ENCODE results near the gene TMEM255B. TPM values are rescaled to one million over a fixed set of nuclear protein-coding genes. Genes with fewer than 3 reads are reported as not detected.

TMEM255B gene
- total RNA-seq, 1 donor from 2014 or later = 1.7 TPM

- H3K27ac Mint-ChIP-seq = no peak overlapping the region
- H3K4me3 Mint-ChIP-seq = no peak overlapping the region
- TF ChIP-seq CTCF (IDR thresholded peaks at IDR 0.05; ENCODE audit: unreplicated experiment) = no peak
- H3K4me1 Mint-ChIP-seq = peaks cover 3% of the 10 kb centered on the region
- H3K36me3 Mint-ChIP-seq = no peaks in the 10 kb centered on the region
- H3K9me3 Mint-ChIP-seq = peaks cover 4% of the 10 kb centered on the region
- no peak for DNase-seq (ENCODE audit: low spot score in 2 of 2, unreplicated experiment in 2 of 2)
- H3K27me3 Mint-ChIP-seq (ENCODE audit: low read depth) = peaks cover 23% of the 10 kb centered on the region
Observed at GRCh38 chr13:113754242-113754641, 4.8 kb upstream of the TMEM255B start.

- Mint-ChIP-seq H3K4me3 (no peak overlapping the region), H3K27me3 (ENCODE audit: low read depth) (peaks cover 27% of the 10 kb centered on the region), H3K36me3 (no peaks in the 10 kb centered on the region), H3K9me3 (peaks cover 4% of the 10 kb centered on the region), H3K27ac (no peak overlapping the region), H3K4me1 (peaks cover 8% of the 10 kb centered on the region)
- TF ChIP-seq CTCF (IDR thresholded peaks at IDR 0.05; ENCODE audit: unreplicated experiment) = no peak
- no peak for DNase-seq (ENCODE audit: low spot score in 2 of 2, unreplicated experiment in 2 of 2)
Observed at GRCh38 chr13:113754691-113755090, 4.3 kb upstream of the TMEM255B start.

- H3K4me3 Mint-ChIP-seq = no peak overlapping the region
- peaks cover 45% of the 10 kb centered on the region for H3K27me3 Mint-ChIP-seq (ENCODE audit: low read depth)
- no peaks in the 10 kb centered on the region for H3K36me3 Mint-ChIP-seq
- no peak overlapping the region for H3K27ac Mint-ChIP-seq
- no peak for DNase-seq (ENCODE audit: low spot score in 2 of 2, unreplicated experiment in 2 of 2)
- no peak for TF ChIP-seq CTCF (IDR thresholded peaks at IDR 0.05; ENCODE audit: unreplicated experiment)
- H3K4me1 Mint-ChIP-seq = peaks cover 11% of the 10 kb centered on the region
- H3K9me3 Mint-ChIP-seq = no peaks in the 10 kb centered on the region
Observed at GRCh38 chr13:113756441-113757097, 2.5 kb upstream of the TMEM255B start.

- H3K27ac Mint-ChIP-seq = peak overlapping the region; percentile 1
- no peak for DNase-seq (ENCODE audit: low spot score in 2 of 2, unreplicated experiment in 2 of 2)
- H3K4me1 Mint-ChIP-seq = peaks cover 16% of the 10 kb centered on the region
- peak overlapping the region; percentile 77 for H3K4me3 Mint-ChIP-seq
- H3K27me3 Mint-ChIP-seq (ENCODE audit: low read depth) = peaks cover 50% of the 10 kb centered on the region
- H3K9me3 Mint-ChIP-seq = no peaks in the 10 kb centered on the region
- TF ChIP-seq CTCF (IDR thresholded peaks at IDR 0.05; ENCODE audit: unreplicated experiment) = no peak
- no peaks in the 10 kb centered on the region for H3K36me3 Mint-ChIP-seq
Observed at GRCh38 chr13:113759525-113760137, 605 bp downstream of the TMEM255B start.

- no peak overlapping the region for H3K4me3 Mint-ChIP-seq
- peaks cover 16% of the 10 kb centered on the region for H3K4me1 Mint-ChIP-seq
- no peak overlapping the region for H3K27ac Mint-ChIP-seq
- H3K9me3 Mint-ChIP-seq = no peaks in the 10 kb centered on the region
- H3K27me3 Mint-ChIP-seq (ENCODE audit: low read depth) = peaks cover 47% of the 10 kb centered on the region
- TF ChIP-seq CTCF (IDR thresholded peaks at IDR 0.05; ENCODE audit: unreplicated experiment) = no peak
- DNase-seq (ENCODE audit: low spot score in 2 of 2, unreplicated experiment in 2 of 2) = no peak
- H3K36me3 Mint-ChIP-seq = no peaks in the 10 kb centered on the region
Observed at GRCh38 chr13:113761136-113761535, 2.1 kb downstream of the TMEM255B start.

All from mesothelial cell of epicardium (in vitro differentiated cells).